Hepatocyte (in vitro differentiated cells): ENCODE measurements around the gene SIGLEC5. TPM values are rescaled to one million over a fixed set of nuclear protein-coding genes. Genes with fewer than 3 reads are reported as not detected.

Source experiments
- DNase-seq: peaks from one replicate; pipeline ENCODE4 v3.0.0-alpha.2; 2016; ENCODE audit warnings: low spot score
- H2AFZ ChIP-seq: fragments of 200-600 bp; sonication (generic); 2 replicates; pipeline ENCODE4 v1.6.0; 2016; ENCODE audit warnings: antibody characterized with exemption, mild to moderate bottlenecking
- H3K27ac ChIP-seq: fragments of 200-600 bp; sonication (generic); 2 replicates; pipeline ENCODE4 v1.5.1; 2016; ENCODE audit warnings: mild to moderate bottlenecking
- H3K27me3 ChIP-seq: fragments of 200-600 bp; sonication (generic); 2 replicates; pipeline ENCODE4 v1.6.1; 2016
- H3K36me3 ChIP-seq: fragments of 200-600 bp; sonication (generic); replicated peaks from 2 replicates; pipeline ENCODE4 v1.5.1; 2016; ENCODE audit warnings: low read depth; ENCODE audit not compliant: insufficient read depth
- H3K4me1 ChIP-seq: fragments of 200-600 bp; sonication (generic); 2 replicates; pipeline ENCODE4 v1.5.1; 2016; ENCODE audit warnings: mild to moderate bottlenecking, moderate library complexity; ENCODE audit not compliant: insufficient read depth
- H3K4me2 ChIP-seq: fragments of 200-600 bp; sonication (generic); 2 replicates; pipeline ENCODE4 v1.6.0; 2016
- H3K4me3 ChIP-seq: fragments of 200-600 bp; sonication (generic); 2 replicates; pipeline ENCODE4 v1.5.1; 2016; ENCODE audit warnings: mild to moderate bottlenecking
- H3K79me2 ChIP-seq: fragments of 200-600 bp; sonication (generic); 2 replicates; pipeline ENCODE4 v1.6.0; 2017; ENCODE audit warnings: mild to moderate bottlenecking
- H3K9me2 ChIP-seq: fragments of 200-600 bp; sonication (generic); replicated peaks from 2 replicates; pipeline ENCODE4 v1.6.0; 2017; ENCODE audit warnings: mild to moderate bottlenecking; ENCODE audit not compliant: insufficient read depth
- H3K9me3 ChIP-seq: fragments of 200-600 bp; sonication (generic); 2 replicates; pipeline ENCODE4 v1.5.1; 2016; ENCODE audit warnings: low read depth, mild to moderate bottlenecking
- H4K20me1 ChIP-seq: fragments of 200-600 bp; sonication (generic); 2 replicates; pipeline ENCODE4 v1.6.0; 2016; ENCODE audit warnings: mild to moderate bottlenecking; ENCODE audit not compliant: insufficient read depth, poor library complexity, severe bottlenecking
- EZH2 ChIP-seq: fragments of 200-600 bp; sonication (generic); IDR thresholded peaks from 2 replicates; pipeline ENCODE4 v1.6.1; 2016; ENCODE audit warnings: antibody characterized with exemption, mild to moderate bottlenecking, borderline replicate concordance
- EZH2phosphoT487 ChIP-seq: fragments of 200-600 bp; sonication (generic); IDR thresholded peaks from one replicate; pipeline ENCODE4 v1.6.1; 2018; ENCODE audit warnings: antibody characterized with exemption, mild to moderate bottlenecking, low read depth, moderate library complexity; ENCODE audit not compliant: unreplicated experiment, severe bottlenecking
- WGBS: methylation state at CpG from one replicate; pipeline ENCODE4 v1.1.6; 2016; ENCODE audit warnings: low lambda C conversion rate; ENCODE audit errors: missing lambda C conversion rate; 5-methylcytosine and 5-hydroxymethylcytosine counted together
- polyA plus RNA-seq: library from polyadenylated mRNA; unstranded; fragments of >200 nt; fragmentation: Nextera tagmentation; extraction: Ambion mirVana; gene quantifications from 2 replicates; pipeline ENCODE4 v1.2.1, GENCODE V29; 2016
- small RNA-seq: library from RNA; depleted of rRNA; stranded (forward); fragments of <200 nt; gene quantifications from one replicate; pipeline ENCODE3, GENCODE V24; 2014
- total RNA-seq: library from RNA; depleted of rRNA; stranded (reverse); fragments of >200 nt; gene quantifications from 2 replicates; pipeline ENCODE4 v1.2.3, GENCODE V29; 2014
- TF ChIP-seq, protein P1 (sequence below): fragments of 200-600 bp; sonication (generic); IDR thresholded peaks from 2 replicates; pipeline ENCODE4 v1.5.1; 2016; ENCODE audit warnings: antibody characterized with exemption, mild to moderate bottlenecking; ENCODE audit not compliant: poor library complexity

Gene SIGLEC5
- total and polyA plus RNA-seq, 2 experiments from 2014 or later: not detected

DNA sequence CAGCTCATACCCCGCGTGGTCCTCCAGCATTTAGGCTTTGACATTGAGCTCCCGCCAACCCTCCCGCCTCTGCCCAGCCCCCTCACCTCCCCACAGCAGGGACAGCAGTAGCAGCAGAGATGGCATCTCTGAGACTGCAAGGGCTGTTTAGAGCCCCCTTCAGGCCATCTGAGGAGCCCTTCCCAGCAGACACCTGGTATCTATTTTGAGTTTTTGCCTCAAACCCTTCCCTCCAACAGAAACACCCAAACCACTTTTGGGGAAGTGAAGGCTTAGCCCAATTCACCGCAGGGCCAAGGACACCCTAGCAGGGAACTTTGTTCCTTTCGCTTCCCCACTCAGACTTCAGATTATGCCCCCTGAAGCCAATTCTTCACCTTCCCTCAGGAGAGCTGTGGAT is 65.4 kb downstream of the SIGLEC5 start:
- Histone ChIP-seq H3K9me3 (no peaks in the 10 kb centered on the region), H3K36me3 (no peaks in the 10 kb centered on the region), H3K79me2 (no peaks in the 10 kb centered on the region), H3K27me3 (no peaks in the 10 kb centered on the region), H2AFZ (no peak overlapping the region), H3K4me2 (no peak overlapping the region), H3K4me3 (no peak overlapping the region), H3K9me2 (no peaks in the 10 kb centered on the region), H3K4me1 (no peaks in the 10 kb centered on the region), H3K27ac (no peak overlapping the region), H4K20me1 (no peaks in the 10 kb centered on the region)
- WGBS: 75% methylated on average over 4 of the region's 6 CpGs
- TF ChIP-seq, protein P1, sequence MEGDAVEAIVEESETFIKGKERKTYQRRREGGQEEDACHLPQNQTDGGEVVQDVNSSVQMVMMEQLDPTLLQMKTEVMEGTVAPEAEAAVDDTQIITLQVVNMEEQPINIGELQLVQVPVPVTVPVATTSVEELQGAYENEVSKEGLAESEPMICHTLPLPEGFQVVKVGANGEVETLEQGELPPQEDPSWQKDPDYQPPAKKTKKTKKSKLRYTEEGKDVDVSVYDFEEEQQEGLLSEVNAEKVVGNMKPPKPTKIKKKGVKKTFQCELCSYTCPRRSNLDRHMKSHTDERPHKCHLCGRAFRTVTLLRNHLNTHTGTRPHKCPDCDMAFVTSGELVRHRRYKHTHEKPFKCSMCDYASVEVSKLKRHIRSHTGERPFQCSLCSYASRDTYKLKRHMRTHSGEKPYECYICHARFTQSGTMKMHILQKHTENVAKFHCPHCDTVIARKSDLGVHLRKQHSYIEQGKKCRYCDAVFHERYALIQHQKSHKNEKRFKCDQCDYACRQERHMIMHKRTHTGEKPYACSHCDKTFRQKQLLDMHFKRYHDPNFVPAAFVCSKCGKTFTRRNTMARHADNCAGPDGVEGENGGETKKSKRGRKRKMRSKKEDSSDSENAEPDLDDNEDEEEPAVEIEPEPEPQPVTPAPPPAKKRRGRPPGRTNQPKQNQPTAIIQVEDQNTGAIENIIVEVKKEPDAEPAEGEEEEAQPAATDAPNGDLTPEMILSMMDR: no peak
- TF ChIP-seq EZH2phosphoT487 (no peak), EZH2 (no peak)
- DNase-seq: no peak

Small RNAs within 50 kb of the gene (small RNA-seq; reads per million reads assigned to genes)
- gene AC018755.2: not detected

Other genes starting within 250 kb of the SIGLEC5 start
- gene LIM2, start 242.4 kb downstream of the SIGLEC5 start, total RNA-seq: not detected in 2 replicates
- not detected in 2 replicates for gene LIM2, start 242.4 kb downstream of the SIGLEC5 start, polyA plus RNA-seq
- 0.37 TPM in 1 of 2 replicates, not detected in the other for gene C19orf84, start 239.8 kb downstream of the SIGLEC5 start, total RNA-seq
- 0.16 TPM in 1 of 2 replicates, not detected in the other for gene C19orf84, start 239.8 kb downstream of the SIGLEC5 start, polyA plus RNA-seq
- 1.0 and 1.6 TPM in 2 replicates for gene SIGLEC10, start 212.8 kb downstream of the SIGLEC5 start, total RNA-seq
- 0.84 TPM in 1 of 2 replicates, not detected in the other for gene SIGLEC10, start 212.8 kb downstream of the SIGLEC5 start, polyA plus RNA-seq
- gene SIGLEC8, start 171.9 kb downstream of the SIGLEC5 start, total RNA-seq: 0.13 and 1.2 TPM in 2 replicates
- gene SIGLEC8, start 171.9 kb downstream of the SIGLEC5 start, polyA plus RNA-seq: 0.28 TPM in 1 of 2 replicates, not detected in the other
- not detected in 2 replicates for gene CEACAM18, start 151.9 kb downstream of the SIGLEC5 start, total RNA-seq
- 0.19 TPM in 1 of 2 replicates, not detected in the other for gene CEACAM18, start 151.9 kb downstream of the SIGLEC5 start, polyA plus RNA-seq
- not detected in 2 replicates for gene SIGLEC12, start 128.6 kb downstream of the SIGLEC5 start, total RNA-seq
- gene SIGLEC12, start 128.6 kb downstream of the SIGLEC5 start, polyA plus RNA-seq: 0.11 and 0.29 TPM in 2 replicates
- not detected in 2 replicates for gene SIGLEC6, start 98.7 kb downstream of the SIGLEC5 start, total RNA-seq
- gene SIGLEC6, start 98.7 kb downstream of the SIGLEC5 start, polyA plus RNA-seq: not detected in 2 replicates
- 3.9 and 4.1 TPM in 2 replicates for gene ZNF175, start 59.1 kb downstream of the SIGLEC5 start, total RNA-seq
- 0.67 and 1.1 TPM in 2 replicates for gene ZNF175, start 59.1 kb downstream of the SIGLEC5 start, polyA plus RNA-seq
- 0.13 TPM in 1 of 2 replicates, not detected in the other for gene SIGLEC14, start 16.4 kb upstream of the SIGLEC5 start, total RNA-seq
- gene SIGLEC14, start 16.4 kb upstream of the SIGLEC5 start, polyA plus RNA-seq: 0.15 and 0.47 TPM in 2 replicates
- 6.9 and 7.2 TPM in 2 replicates for gene SPACA6, start 62.9 kb upstream of the SIGLEC5 start, total RNA-seq
- 13.1 and 17.7 TPM in 2 replicates for gene SPACA6, start 62.9 kb upstream of the SIGLEC5 start, polyA plus RNA-seq
- 0.13 TPM in 1 of 2 replicates, not detected in the other for gene HAS1, start 93.6 kb upstream of the SIGLEC5 start, total RNA-seq
- 0.07 and 1.4 TPM in 2 replicates for gene HAS1, start 93.6 kb upstream of the SIGLEC5 start, polyA plus RNA-seq
- 0.24 and 0.53 TPM in 2 replicates for gene FPR1, start 121.5 kb upstream of the SIGLEC5 start, total RNA-seq
- 1.7 and 2.6 TPM in 2 replicates for gene FPR1, start 121.5 kb upstream of the SIGLEC5 start, polyA plus RNA-seq
- not detected in 2 replicates for gene FPR2, start 130.8 kb upstream of the SIGLEC5 start, total RNA-seq
- gene FPR2, start 130.8 kb upstream of the SIGLEC5 start, polyA plus RNA-seq: not detected in 2 replicates
- gene FPR3, start 164.8 kb upstream of the SIGLEC5 start, total RNA-seq: not detected in 2 replicates
- gene FPR3, start 164.8 kb upstream of the SIGLEC5 start, polyA plus RNA-seq: not detected in 2 replicates